ENCODE results near the gene TBRG1.

TBRG1 gene

DNA sequence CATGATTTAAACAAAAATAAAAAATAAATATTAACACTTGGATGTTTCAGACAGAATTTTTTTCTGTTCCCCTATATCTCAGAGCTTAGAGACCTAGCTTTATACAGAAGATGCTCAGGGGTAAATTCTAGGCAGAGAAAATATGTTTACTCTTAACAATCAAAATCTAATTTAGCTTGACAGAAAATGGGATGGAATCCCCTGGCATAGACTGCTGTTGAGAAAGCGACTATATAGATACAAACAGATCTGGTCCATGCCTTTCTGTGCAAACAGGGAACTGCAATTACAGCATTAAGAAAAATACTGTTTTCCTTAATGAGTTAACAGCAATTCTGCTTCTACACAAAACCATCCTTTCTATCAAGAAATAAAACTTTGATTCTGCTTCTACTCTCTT is 36.3 kb downstream of the TBRG1 start:
- DNase-seq (ENCODE audit: low read depth in 2 of 2), result no peak

DNA sequence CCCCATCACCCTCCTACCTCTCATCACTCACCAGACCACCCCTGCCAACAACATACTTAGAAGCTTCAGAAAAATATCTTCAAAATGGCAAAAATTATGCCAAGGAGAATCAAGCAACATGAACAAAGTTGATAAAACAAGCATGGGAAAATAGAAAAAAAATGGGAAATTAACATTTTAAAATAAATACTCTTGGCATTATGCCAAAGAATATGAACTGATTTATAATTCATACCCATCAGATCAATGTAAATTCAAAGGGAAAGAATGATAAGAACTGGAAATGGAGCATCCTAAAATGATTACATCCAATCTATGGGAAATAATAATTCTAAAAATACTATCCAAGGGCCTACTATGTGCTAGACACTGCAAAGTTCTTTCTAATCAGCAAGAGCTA is 38.9 kb downstream of the TBRG1 start:
- no peak for DNase-seq (ENCODE audit: low read depth in 2 of 2)

DNA sequence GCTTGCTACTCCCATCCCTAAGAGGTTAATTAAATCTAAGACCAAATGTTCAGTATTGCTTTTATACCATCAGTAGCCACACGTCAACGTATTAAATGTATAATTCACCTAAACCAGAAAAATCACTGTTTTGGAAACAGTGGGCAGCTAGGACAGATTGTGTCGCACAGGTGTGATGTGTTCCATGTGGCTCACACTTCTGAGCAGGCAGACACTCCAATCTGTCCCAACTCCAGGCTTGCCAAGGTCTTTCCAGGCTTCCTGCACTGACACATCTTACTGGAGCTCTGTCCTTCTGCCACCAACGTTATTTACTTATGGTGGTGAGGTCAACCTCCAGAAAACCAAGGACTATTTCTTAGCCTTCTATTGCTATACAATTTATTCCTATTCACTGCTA is 39.4 kb downstream of the TBRG1 start:
- DNase-seq (ENCODE audit: low read depth in 2 of 2), result no peak

DNA sequence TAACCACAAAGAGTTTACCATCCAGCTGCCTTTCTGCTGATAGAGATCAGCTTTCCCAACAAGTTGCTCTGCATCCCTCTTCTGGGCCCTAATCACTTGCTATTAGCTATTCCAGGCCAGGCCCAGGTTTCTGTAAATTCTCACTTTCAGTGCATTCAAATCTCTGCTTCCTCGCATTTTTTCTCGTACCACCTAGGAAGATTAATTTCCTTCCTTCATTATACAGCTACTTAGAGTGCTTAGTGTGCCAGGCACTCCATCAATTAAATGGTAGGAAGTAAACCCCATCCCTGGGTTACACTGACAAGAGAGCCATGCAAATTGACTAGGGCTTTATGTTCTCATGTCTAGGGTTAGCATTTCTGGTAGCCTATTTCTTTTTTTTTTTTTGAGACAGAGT is 41.2 kb downstream of the TBRG1 start:
- DNase-seq (ENCODE audit: low read depth in 2 of 2), result no peak

DNA sequence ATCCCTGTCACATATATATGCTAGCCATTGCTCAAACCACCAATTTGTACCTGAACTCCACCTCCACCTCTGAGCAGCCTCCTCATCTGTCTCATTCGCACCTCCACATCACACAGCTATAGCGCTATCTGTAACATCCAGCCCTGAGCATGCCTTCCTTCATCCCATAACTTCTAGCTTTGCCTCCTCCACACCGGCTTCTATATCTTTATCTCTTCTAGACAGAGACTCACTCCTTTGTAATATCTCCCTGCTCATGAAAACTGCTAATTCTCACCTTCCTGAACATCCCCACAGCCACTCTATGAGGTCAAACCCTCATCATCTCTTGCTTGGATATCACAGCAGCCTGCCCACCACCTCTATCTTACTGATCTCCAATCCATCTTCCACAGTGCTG is 44.9 kb downstream of the TBRG1 start:
- DNase-seq (ENCODE audit: low read depth in 2 of 2), result no peak

DNA sequence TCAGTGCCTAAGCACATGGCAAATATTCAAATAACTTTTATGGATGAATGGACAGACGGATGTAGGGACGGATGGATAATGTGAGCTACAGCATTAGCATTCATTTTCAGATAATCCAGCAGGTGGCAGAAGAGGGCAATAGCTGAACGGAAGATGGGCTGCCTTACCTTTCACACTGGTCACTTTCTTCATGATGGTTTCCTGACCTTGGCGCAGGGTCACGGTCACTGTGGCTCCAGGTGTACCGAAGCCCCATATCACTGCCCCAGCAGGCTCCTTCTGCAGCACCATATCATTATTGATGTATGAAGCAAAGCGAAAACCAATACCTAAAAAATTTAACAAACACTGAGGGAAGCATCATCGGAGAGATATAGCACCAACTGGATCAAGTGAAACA is 46.5 kb downstream of the TBRG1 start:
- no peak for DNase-seq (ENCODE audit: low read depth in 2 of 2)

DNA sequence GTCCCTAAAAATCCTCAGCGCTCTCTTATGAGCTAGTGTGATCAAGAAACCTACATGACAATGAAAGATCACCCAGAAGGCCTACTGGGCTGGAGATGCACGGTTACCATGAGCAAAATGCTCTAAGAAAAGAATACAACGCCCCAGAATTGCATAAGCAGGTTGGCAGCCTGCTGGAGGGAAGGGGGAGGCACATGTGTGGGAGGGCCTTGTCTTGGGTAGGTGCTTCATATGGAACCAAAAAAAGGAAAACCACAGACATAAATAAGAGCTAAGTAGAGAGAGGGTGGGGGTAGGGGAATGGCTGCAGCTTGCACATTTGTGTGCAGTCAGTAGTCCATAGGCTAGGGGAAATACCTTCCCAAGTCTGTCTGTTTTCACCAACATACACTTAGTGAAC is 48.1 kb downstream of the TBRG1 start:
- DNase-seq (ENCODE audit: low read depth in 2 of 2), result no peak

DNA sequence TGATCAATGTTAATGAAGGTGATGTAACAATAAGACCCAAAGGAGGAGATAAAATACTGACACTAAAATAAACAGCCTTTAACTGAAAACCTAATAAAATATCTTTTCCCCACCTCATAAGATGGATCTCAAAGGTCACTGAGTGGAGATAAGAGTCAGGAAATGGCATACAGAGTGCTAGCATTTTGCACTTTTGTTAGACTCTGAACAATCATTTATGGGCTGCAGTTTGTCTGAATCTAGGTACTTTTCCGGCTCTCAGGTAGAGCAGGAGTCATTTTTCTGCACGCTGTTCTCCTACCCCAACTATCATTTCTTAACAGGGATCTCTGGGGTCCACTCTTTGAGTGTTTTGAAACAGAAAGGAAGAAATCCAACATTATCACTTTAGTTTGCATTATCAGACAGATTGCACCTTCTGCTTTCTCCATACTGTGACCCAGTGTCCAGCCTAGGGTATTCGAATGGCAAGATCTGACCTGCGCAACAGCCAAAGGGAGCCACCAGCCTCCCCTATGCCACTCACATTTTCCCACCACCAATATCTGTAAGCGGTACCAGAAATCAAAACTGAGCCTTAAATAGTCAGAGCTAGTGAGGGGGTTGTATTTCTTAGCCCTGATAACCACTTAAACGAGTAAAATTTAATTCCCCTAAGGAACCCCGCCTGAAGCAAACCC is 50.0 kb downstream of the TBRG1 start:
- no peak for DNase-seq (ENCODE audit: low read depth in 2 of 2)

DNA sequence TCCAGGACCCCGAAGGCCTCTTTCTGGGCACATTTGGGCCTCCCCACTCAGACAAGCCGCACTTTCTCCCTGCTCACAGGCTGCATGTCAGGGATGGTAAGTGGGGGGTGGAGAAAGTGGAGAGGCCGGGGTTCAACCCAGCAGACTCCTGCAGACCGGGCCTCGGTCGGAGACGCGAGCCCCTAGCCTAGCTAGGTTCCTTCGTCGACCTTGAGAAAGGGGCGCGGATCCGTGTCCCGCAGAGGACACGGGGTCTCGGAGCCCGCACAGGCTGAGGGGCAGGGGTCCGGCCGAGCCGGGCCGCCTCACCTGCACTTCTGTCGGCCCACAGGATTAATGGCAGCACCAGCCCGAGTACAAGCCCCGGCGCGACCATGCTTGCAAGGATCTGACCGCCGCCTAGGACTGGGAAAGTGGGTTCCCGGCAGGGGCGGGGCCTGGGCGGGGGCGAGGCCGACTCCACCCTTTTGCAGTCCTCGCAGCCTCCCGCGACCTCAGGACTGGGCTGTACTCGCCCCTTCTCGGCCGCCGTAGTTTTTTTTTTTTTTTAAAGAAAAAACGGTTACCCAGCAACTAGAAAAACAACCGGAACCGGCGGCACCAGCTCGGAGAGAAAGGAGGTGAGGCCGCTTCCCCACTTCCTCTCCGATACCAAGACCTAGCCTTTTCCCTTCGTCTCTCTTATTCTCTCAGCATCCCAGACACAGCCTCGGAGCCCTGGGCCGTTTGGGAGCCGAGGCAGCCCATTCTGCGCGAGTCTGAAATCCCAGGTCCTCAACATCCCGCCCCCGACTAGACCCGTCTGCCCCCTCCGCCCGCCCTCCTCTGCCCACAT is 50.9 kb downstream of the TBRG1 start, which contains the start of the genes SIAE and SPA17:
Gene SIAE (minus strand): TSS at position 407 of the 835 bp plus-strand sequence. CDS start 31 bp downstream, at position 376.
Gene SPA17 (plus strand): TSS at position 572 of the 835 bp plus-strand sequence. CDS start 1,361 bp downstream, outside the sequence.
- peak; percentile 93 for DNase-seq (ENCODE audit: low read depth in 2 of 2)

DNA sequence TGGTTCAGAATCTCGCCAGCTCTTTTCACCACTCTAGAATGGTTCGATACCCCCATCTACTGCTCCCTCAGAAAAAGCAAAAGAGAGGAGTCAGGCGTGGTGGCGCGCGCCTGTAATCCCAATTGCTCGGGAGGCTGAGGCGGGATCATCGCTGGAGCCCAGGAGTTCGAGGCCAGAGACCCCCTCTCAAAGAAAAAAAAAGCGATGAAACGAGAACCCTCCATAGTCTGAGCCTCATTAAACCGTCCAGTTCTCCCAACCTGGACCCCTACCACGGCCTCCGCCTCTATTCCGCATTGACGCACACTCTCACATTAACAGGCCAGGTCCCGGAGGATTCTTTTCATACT is 51.5 kb downstream of the TBRG1 start:
- no peak for DNase-seq (ENCODE audit: low read depth in 2 of 2)

DNA sequence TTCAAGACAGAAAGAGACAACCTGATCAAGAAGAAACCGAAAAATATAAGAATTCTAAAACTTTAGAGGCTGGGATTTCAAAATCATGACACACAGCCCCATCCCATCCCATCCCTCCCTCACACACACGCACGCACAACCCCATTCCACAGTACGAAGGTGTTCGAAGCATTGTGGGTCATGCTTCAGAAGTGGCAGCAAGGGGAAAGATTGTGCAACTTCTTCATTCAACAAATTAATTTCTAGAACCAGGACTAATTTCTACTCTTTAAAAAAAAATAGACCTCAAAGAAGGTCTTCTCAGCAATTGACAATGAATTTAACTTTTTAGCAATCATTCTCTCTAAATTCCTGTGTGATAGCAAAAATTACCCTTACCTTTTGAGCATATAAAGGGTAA is 51.9 kb downstream of the TBRG1 start:
- no peak for DNase-seq (ENCODE audit: low read depth in 2 of 2)

DNA sequence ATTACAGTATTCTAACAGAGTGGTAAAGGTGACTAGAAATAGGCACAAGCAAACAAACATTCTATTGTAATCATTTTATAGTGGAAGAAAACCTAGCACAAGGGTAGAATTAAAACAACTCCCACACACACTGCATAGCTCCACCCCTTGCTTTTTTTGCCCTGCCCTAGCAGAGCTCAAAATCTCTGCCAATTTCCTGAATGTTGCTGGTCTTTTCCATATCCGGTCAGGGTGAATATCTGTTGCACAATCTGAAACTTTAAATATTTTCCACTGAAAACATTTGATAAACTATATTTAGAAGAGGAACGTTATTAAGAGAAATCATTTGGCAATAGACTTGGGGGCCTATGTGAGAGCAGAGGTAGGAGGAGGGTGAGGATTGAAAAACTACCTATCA is 53.7 kb downstream of the TBRG1 start:
- no peak for DNase-seq (ENCODE audit: low read depth in 2 of 2)

DNA sequence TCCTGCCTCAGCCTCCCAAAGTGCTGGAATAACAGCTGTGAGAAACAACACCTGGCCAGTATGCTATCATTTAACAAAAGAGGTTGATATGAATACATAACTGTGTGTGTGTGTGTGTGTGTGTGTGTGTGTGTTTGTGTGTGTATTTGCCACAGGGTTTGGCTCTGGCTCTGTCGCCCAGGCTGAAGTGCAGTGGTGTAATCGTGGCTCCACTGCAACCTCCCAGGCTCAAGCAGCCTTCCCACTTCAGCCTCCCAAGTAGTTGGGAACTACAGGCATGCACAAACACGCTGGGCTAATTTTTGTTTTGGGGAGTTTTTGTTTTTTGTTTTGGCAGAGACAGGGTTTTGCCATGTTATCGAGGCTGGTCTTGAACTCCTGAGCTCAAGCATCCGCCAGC is 55.8 kb downstream of the TBRG1 start:
- no peak for DNase-seq (ENCODE audit: low read depth in 2 of 2)

DNA sequence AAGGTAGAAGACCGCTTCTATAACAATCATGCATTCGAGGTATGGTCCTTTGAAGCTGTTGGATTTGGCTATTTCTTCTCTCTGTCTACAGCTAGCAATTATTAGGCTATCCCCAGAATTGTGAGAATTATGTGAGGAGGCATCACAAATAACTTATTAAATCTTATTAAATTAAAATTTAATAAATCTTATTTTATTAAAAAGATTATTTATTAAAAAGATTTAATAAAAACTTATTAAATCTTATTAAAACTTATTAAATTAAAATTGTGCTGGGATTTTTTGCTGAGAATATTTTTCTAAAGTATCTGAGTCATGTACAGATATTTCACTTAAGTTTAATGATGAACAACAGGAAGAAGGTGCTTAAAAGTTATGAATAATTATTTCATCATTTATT is 58.8 kb downstream of the TBRG1 start:
- no peak for DNase-seq (ENCODE audit: low read depth in 2 of 2)

DNA sequence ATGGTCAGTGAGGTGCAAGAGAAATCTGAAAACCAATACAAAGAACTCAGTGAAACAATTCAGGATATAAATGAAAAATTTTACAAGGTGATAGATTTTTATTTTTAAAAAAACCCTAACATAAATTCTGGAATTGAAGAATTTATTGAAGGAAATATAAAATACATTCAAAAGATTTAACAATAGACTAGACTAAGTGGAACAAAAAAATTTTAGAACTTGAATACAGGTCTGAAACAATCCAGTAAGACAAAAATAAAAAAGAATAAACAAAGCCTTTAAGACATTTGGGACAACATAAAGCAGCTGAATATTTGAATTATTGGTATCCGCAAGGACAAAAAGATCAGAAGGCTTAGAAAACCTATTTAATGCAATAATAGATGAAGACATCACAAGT is 59.8 kb downstream of the TBRG1 start:
- no peak for DNase-seq (ENCODE audit: low read depth in 2 of 2)
